Activated T-helper 1 cell treated with anti-CD3 and anti-CD28 coated beads, Interleukin-2, amount 50 U/mL, for 16 hours (primary cell): Measurements from ENCODE around the gene KPRP.

ENCODE experiments used
- DNase-seq, 2 donors: peaks; one replicate each; pipeline ENCODE4 v3.0.0-alpha.2; 2020; ENCODE audit warnings: low read depth in 1 of 2, low spot score in 1 of 2

KPRP gene, protein sequence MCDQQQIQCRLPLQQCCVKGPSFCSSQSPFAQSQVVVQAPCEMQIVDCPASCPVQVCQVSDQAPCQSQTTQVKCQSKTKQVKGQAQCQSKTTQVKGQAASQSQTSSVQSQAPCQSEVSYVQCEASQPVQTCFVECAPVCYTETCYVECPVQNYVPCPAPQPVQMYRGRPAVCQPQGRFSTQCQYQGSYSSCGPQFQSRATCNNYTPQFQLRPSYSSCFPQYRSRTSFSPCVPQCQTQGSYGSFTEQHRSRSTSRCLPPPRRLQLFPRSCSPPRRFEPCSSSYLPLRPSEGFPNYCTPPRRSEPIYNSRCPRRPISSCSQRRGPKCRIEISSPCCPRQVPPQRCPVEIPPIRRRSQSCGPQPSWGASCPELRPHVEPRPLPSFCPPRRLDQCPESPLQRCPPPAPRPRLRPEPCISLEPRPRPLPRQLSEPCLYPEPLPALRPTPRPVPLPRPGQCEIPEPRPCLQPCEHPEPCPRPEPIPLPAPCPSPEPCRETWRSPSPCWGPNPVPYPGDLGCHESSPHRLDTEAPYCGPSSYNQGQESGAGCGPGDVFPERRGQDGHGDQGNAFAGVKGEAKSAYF

DNA sequence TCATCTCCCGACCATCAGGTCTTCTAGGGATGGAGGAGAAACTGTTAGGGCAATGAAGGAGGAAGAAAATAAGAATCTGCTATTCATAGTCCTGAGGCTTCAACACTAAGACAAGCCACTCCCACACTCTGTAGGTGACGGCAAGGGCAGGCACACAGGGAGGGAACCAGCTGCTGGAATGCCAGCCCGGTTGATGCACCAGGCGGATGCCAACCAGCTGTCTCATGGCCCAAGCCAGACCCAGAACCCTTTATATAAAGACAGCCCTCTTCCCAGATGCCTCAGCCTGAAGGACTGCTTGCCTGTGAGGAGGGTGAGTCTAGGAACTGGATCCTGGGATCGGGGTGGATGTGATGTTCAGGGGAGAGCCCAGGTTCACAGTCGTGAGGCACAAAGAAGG lies at the start of gene KPRP:
Gene KPRP, plus strand, starts transcription at position 279 of the 400 bp plus-strand sequence. CDS start 1,564 bp downstream, outside the sequence.
- DNase-seq, result no peak

DNA sequence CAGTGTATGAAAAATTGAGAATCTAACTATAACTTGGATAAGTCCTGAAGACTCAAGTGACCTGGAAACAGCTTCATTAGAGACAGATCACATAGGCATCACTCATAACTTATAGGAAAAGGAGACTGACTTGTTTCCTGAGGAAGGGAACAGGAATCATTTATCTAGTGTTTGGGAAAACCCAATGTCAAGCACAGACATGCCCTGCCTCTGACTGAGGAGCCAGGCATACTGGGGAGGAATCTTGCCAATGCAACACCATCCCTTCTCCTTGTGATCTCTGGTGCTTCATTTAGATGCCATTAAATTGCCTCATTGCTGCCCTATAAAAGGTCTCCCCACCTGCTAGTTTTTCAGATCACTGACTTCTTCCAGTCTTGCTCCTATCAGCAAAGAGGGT lies 39.6 kb upstream of the KPRP start:
- DNase-seq, result no peak

DNA sequence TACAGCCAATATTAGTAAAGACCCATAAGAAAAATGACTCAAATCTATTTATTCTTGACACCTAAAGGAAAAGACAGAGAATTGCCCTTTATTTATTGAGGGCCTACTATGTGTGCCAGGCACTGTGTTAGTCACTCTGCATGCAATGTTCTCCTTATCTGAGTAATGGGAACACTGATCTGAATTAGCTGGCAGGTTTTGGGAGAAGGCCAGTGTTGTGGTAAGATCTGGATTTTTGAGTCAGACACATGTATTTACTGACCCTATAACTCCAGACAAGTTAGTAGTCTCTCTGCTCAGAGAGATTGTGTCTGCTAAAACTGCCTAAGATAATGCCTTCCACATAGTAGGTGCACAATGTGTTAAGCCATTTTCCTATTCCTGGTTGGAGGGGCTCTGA lies 32.6 kb upstream of the KPRP start:
- no peak for DNase-seq

DNA sequence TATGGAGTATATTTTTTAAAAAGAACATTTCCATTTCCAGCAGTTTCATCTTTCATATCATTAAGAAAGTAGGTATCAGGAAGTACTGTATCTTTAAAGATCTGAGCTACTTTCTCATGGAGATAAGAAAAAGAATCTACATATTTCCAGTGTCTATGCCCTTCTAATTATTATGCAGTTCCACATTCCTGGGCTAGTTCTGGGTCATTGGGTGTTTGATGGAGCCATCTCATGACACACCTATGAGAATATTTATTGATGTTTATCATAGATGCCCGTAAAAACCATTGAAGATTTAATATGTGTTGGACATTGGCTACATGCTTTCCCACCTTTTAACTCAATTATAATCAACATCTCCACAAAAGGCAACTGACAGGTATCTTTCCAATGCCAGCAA lies 28.8 kb upstream of the KPRP start:
- no peak for DNase-seq

DNA sequence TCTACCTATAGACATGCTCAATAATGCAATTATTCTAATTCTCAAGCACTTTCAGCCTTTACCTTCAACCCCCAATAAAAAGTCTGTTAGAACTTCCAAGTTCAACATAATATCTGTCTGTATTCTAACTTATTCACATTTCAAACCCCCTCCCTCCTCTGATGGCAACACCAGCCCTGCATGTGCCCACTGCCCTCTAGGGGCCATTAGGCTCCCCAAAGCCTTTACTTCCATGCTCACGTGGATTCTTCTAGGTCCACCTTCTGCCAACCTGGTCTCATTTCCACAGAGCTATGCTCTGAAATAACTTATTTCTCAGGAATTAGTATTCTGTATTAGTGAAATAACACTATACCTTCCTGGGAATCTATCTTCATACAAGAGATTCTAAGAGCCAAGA lies 22.2 kb upstream of the KPRP start:
- no peak for DNase-seq

DNA sequence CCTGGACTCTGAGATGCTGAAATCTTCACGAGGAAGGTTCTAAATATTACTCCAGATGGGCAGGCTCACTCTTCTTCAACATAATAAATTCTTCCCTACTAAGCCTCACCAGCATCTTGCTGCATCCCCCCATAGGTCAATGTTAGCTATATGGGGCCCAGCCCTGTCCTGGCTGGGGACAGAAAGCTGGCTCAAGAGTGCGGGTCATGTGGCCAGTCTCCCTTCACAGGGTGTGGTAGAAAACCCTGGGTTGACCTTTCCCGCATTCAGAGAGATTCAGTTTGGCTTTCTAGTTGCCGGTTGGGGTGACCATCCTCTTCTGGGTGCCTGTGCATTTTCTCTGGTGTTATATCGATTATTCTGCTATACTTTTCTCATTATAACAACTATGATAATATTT lies 19.8 kb upstream of the KPRP start:
- no peak for DNase-seq

DNA sequence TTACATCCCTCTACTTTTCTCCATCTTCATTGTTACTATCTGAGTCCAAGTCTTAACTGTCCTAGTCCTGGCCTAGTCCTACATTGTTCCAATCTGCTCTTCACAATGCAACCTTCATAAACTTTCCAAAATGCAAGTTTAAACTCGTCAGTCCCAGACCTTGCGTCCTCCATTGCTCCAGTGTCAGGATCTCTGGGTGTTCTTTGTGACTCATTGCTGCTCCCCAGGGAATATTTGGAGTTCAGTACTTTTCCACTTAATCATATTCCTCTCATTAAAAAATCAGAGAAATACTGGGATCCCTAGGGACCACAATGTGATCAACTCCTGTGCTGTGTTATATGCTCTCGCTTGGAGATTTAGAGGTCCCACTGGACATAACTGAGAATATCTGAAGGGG lies 18.0 kb upstream of the KPRP start:
- DNase-seq, result no peak

DNA sequence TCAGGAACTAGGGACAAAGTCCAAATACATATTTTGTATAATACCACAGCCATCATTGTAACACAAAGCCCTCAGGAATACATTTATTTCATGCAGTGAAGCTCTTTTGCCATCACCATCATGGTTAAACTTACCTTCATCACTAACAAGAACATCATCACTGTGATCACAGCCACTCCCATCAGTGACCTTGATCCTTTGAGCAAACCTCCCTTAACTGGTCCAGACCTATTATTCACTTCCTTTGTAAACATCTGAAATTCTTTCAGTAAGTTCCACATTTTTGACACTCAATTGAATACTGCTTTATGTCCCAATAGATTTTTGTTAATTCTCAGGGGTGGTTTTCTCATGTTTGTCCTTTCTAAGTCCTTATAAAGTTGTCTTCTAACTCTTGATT lies 16.2 kb upstream of the KPRP start:
- DNase-seq, result no peak

DNA sequence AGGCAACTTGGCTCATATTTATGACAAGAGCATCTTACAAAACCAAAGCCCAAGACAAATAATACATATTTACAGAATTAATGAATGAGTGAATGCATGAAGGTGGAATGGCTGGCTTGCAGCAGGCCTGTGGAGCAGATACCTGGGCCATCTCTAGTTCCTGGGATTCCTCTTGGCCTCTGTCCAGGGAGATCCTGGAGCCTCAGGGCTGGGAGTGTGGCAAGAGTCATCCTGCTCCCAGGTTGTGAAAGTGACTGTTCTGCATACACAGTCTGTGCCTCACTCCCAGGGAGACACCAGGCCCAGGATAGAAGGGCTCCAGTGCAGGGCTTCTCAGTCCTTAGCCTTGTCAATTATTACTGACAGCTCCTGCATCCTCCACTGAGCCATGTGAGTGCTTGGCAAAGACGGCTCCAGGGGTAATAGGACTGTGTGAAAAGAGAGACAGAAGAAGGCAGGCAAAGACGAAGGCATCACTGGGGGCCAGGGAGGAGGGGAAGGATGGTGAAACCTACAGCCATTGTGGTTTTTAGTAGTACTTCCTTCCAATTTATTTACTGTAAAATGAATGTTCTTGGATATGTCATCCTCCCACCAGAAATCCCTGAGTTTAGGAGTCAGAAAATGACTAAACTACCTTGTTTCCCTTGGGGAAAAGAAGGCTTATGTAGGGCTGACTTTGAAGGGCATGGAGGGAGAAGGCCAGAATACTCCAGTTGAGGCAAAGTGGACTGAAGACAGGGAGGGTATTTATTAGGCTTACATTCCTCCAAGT lies 14.3 kb upstream of the KPRP start:
- DNase-seq, result no peak

DNA sequence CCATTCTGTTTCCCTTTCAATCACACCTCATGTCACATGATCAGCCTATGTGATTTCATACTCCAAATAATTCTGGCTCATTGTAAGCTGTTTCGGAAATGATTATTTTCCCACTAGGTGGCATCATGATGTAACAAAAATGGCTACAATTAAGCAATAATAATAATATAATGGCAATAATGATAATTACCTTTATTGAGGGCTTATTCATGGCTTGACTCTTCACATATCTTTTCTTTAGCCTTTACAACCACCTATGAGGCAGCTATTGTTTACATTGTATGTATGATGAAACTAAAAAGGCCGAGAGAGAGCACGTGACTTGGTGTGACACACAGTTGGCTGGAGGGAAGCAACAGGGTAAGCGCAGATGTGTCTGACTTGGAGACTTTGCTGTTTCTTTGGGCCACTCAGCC lies 12.5 kb upstream of the KPRP start:
- DNase-seq, result no peak

DNA sequence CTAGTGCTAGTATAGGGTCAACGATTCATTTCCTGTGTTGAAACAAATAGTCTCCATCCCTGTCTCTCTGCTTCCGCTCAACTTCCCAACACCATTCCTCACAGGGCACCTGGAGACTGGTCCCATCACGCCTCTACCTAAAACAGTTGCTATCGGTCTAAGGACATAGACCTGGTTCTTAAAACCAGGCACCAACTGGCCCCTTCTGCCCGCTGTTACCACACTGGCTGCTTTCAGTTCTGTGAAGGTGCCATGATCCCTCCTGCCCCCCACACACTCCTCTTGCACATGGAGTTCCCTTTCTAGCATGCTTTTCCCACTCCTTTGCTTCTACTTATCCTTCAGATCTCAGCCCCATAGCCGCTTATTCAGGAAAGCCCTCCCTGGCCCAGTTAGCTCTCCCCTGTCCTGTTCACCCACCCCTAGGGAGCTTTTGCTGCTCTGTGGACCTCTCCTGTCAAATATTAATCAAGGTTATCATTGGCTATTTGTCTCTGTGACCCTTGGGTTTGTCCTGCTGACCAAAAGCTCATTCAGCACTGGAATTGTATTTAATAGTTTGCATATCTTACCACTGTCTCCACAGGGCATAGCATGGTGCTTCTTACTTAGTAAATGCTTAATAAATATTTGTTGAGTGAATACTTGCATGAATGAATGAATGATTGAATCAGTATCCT lies 11.9 kb upstream of the KPRP start:
- DNase-seq, result no peak

DNA sequence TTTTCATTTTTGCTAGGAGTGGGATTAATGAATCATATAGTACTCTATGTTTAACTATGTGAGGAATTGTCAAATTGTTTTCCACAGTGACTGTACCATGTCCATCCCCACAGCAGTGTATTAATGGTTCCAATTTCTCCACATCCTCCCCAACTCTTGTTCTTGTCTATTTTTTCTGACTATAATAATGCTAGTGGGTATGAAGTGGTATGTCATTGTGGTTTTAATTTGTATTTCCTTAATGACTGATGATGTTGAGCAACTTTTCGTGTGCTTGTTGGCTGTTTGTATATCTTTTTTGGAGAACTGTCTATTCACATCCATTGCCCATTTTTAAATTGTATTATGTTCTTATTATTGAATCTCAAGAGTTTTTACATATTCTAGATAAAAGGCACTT lies 10.0 kb upstream of the KPRP start:
- no peak for DNase-seq

DNA sequence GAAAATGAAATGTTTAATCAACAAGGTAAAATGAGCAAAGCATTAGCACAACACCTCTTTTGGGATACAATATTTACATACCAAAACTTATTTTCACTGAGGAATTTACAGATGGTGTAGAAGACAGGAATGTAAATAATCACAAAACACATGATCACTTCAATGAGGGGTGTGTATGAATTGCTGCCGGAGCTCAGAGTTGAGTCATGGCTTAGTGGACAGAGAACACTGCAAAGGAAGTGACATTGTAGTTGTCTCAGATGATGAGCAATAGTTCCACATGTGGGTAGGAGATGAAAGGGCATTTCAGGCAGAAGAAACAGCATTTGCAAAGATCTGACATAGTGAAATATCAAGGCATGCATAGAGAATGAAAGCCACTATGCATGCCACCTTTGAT lies 5.6 kb upstream of the KPRP start:
- DNase-seq, result no peak

DNA sequence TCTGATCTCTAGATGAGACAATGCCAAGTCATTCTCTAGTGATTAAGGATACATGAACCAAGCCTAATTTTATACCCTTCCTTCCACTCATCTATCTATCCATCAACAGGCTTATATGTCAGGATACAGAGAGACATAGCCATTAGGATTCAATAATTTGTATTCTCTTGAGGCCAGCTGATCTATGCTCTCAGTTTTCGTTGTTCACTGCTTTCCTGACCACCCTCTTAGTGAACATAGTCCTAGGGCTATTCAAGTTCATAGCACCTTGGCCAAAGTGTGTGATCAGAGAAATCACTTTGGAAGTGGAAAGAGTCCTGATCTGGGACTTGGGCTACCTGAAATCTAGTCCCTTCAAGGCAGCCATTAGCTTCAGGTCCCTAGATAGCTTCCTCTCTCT lies 4.2 kb upstream of the KPRP start:
- no peak for DNase-seq

DNA sequence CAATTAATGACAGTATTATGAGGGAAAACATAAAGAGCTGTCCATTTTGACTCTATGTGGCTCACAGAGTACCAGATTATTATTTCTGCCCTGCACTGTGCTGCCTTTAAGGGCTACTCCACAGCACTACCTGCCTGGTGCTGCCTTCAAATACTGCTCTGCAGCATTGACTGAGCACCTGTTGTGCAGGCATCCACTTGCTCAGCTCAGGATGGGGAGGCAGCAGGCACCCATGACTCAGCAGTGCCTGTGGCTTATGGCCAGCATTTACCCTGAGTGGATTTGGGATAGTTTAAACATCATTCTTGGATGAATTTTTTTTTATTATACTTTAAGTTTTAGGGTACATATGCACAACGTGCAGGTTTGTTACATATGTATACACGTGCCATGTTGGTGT lies 953 bp upstream of the KPRP start:
- DNase-seq, result no peak

DNA sequence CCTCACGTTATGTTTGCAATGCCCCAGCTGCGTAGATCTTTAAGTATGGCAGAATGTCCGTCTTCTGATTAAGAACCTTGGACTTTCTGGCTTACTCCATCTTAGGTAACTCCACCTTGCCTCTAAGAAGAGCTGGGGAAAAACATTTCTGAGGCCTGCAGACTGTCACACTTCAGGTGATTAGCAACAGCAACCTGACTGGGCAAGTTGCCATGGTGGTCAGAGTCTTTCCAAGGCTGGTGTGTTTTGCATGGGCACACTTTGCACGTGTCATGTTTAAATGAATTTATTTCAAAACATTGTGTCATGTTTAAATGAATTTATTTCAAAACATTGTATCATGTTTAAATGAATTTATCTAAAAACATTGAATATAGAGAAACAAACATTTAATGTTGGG lies 811 bp downstream of the KPRP start:
- no peak for DNase-seq

DNA sequence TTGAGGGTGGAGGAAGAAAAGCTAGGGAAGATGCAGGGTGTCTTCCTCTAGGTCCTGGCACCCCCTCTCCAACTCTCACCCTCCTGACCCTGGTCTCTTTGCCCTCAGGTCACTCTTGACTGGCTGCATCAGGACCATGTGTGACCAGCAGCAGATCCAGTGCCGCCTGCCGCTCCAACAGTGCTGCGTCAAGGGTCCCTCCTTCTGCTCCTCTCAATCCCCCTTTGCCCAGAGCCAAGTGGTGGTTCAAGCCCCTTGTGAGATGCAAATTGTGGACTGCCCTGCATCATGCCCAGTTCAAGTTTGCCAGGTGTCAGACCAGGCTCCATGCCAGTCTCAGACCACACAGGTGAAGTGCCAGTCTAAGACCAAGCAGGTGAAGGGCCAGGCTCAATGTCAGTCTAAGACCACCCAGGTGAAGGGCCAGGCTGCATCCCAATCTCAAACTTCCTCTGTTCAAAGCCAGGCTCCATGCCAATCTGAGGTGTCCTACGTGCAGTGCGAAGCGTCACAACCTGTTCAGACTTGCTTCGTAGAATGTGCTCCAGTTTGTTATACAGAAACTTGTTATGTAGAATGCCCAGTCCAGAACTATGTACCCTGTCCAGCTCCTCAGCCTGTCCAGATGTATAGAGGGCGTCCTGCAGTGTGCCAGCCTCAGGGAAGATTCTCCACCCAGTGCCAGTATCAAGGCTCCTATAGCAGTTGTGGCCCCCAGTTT lies 1.8 kb downstream of the KPRP start:
- no peak for DNase-seq

DNA sequence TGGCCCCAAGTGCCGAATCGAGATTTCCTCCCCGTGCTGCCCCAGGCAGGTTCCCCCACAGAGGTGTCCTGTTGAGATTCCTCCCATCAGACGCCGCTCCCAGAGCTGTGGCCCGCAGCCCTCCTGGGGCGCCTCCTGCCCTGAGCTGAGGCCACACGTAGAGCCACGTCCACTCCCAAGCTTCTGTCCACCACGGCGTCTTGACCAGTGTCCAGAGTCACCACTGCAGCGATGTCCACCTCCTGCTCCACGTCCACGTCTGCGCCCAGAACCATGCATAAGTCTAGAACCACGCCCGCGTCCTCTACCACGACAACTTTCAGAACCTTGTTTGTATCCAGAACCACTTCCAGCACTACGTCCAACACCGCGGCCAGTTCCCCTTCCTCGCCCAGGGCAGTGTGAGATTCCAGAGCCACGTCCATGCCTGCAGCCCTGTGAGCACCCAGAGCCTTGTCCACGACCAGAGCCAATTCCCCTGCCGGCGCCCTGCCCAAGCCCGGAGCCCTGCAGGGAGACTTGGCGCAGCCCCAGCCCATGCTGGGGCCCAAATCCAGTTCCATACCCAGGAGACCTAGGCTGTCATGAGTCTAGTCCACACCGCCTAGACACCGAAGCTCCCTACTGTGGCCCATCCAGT lies 2.8 kb downstream of the KPRP start:
- DNase-seq, result no peak

DNA sequence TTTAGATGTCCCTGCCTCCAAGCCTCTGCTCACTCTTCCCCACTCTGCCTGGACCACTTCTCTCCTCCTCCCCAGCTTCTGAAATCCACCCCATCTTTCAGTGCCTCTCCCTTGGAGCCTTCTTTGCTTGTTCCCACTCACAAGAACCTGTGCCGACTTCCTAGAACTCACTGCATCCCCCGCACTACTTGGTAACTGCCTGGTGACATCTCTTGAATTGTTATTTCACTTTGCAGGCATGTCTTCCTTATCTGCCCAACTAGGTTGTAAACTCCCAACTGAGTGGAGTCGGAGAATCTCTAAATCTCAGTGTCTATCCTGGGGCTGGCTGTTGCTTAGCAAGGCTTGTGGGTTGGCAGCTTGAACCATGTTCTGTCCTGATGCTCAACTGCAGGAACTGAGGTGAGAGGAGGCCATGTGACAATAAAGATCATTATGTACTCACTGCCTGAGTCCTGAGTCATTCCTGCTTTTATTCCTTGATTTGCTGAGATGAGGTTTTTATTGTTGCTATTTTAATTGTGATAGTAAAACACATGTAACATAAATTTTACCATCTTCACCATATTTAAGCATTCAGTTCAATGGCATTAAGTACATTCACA lies 3.9 kb downstream of the KPRP start:
- DNase-seq, result no peak

DNA sequence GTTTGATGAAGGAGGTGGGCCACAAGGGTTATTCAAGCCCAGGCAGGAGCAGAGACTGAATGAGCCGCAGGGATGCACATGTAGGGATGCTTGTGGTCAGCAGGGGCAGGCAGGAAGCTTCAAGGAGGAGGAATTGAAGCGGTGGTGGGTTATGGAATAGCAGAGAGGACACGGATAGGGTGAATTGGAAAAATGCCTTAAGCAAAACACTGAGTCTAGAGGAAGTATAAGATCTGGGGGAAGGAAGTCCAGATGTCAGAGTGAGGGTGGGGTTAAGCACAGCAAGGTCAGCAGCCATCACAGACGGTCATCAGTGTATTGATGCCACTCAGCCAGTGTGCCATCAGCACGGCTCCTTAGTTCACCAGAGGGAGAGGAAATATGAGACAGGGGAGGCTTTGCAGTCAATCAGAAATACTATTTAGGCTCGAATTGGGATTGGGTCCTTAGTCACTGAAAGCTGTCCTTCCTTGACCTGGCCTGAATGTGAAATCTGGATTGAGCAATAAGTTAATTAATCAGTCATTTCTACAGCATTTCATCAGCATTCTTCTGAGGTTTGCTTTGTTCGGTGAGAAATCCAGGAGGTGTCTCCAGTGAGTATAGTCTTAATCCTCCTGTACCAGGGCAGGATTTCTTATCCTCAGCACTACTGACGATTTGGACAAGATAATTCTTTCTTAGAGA lies 11.2 kb downstream of the KPRP start:
- no peak for DNase-seq
